Daoy (cell line): Measurements from ENCODE around the gene POLR3C. TPM values are rescaled to one million over a fixed set of nuclear protein-coding genes. Genes with fewer than 3 reads are reported as not detected.

Experiments
- total RNA-seq: library from RNA; depleted of rRNA; stranded (reverse); fragments of >200 nt; shearing (Covaris generic); gene quantifications from 2 replicates; pipeline ENCODE4 v1.2.3, GENCODE V29; 2014; rRNA removed

Gene POLR3C
- total RNA-seq, 1 experiment from 2014 or later: 69.7 TPM

Other genes with a start within 250 kb of the POLR3C start
- 18.0 and 36.5 TPM in 2 replicates for gene GPR89A, start 216.2 kb upstream of the POLR3C start, total RNA-seq
- 0.69 and 1.3 TPM in 2 replicates for gene PDZK1, start 116.8 kb upstream of the POLR3C start, total RNA-seq
- gene CD160, start 104.7 kb upstream of the POLR3C start, total RNA-seq: not detected in 2 replicates
- gene RNF115, start 105 bp upstream of the POLR3C start, total RNA-seq: 7.2 and 8.9 TPM in 2 replicates
- gene NUDT17, start 21.4 kb downstream of the POLR3C start, total RNA-seq: 1.8 and 3.2 TPM in 2 replicates
- gene PIAS3, start 34.9 kb downstream of the POLR3C start, total RNA-seq: 3.9 and 10.2 TPM in 2 replicates
- not detected in 2 replicates for gene ANKRD35, start 61.7 kb downstream of the POLR3C start, total RNA-seq
- gene ITGA10, start 85.8 kb downstream of the POLR3C start, total RNA-seq: 0.27 and 0.40 TPM in 2 replicates
- gene PEX11B, start 94.5 kb downstream of the POLR3C start, total RNA-seq: 17.8 and 21.6 TPM in 2 replicates
- gene RBM8A, start 103.3 kb downstream of the POLR3C start, total RNA-seq: 596 and 830 TPM in 2 replicates
- gene LIX1L, start 133.8 kb downstream of the POLR3C start, total RNA-seq: 16.0 and 21.0 TPM in 2 replicates
- gene ANKRD34A, start 140.4 kb downstream of the POLR3C start, total RNA-seq: 0.63 TPM in 1 of 2 replicates, not detected in the other
- gene POLR3GL, start 140.5 kb downstream of the POLR3C start, total RNA-seq: 9.0 and 12.6 TPM in 2 replicates
- gene TXNIP, start 172.4 kb downstream of the POLR3C start, total RNA-seq: 2.6 and 2.8 TPM in 2 replicates
- not detected in 2 replicates for gene HJV, start 197.5 kb downstream of the POLR3C start, total RNA-seq